CD4-positive, alpha-beta T cell (primary cell): ENCODE measurements around the gene MARVELD2. TPM values are rescaled to one million over a fixed set of nuclear protein-coding genes. Genes with fewer than 3 reads are reported as not detected.
"Not testable (repeated sequence)": the region's sequence is repeated elsewhere in the genome, so short reads cannot be mapped to it uniquely, and the experiment has no call there.

Experiments
- ATAC-seq: fragments of 200-7000 bp; cut with Tn5 transposase; one replicate; pipeline ENCODE4 v1.10.0; 2022; ENCODE audit warnings: mild to moderate bottlenecking; ENCODE audit not compliant: poor library complexity
- CTCF ChIA-PET: fragments of 350-600 bp; sonication (Branson Sonifier 250); formaldehyde crosslinking; loops from one replicate; lab custom pipeline; 2021; ENCODE audit warnings: antibody characterized with exemption, inconsistent platforms; lab: Charles Lee
- POLR2A ChIA-PET: fragments of 350-600 bp; sonication (Branson Sonifier 250); formaldehyde crosslinking; loops from one replicate; lab custom pipeline; 2021; ENCODE audit warnings: antibody characterized with exemption, inconsistent platforms; lab: Charles Lee
- DNase-seq, 14 experiments: peaks; one replicate each; pipeline ENCODE4 v3.0.0-alpha.2; 2013 to 2020; ENCODE audit warnings: mixed read lengths in 2 of 14
- H3K27ac ChIP-seq, 2 donors: one replicate each; pipeline versions ENCODE4 v1.5.1 to v1.7.0; 2013; ENCODE audit warnings: low read length in 2 of 2, low read depth in 1 of 2, mild to moderate bottlenecking in 1 of 2
- H3K27me3 ChIP-seq, 2 experiments: 1 replicate in 1 of 2; 2 replicates in 1 of 2; pipeline versions ENCODE4 v1.6.1 to v1.7.0; 2013; ENCODE audit warnings: low read length in 2 of 2, control low read depth in 1 of 2, mild to moderate bottlenecking in 1 of 2, moderate library complexity in 1 of 2; ENCODE audit not compliant: insufficient read depth in 2 of 2, control insufficient read depth in 1 of 2
- H3K36me3 ChIP-seq: one replicate; pipeline ENCODE4 v1.6.1; 2013; ENCODE audit warnings: low read length, control low read depth; ENCODE audit not compliant: insufficient read depth
- H3K4me1 ChIP-seq: one replicate; pipeline ENCODE4 v1.6.1; 2013; ENCODE audit warnings: low read length, control low read depth; ENCODE audit not compliant: insufficient read depth
- H3K4me3 ChIP-seq: one replicate; pipeline ENCODE4 v1.5.1; 2013; ENCODE audit warnings: mild to moderate bottlenecking, low read length, moderate library complexity
- H3K9me3 ChIP-seq, 2 experiments: 1 replicate in 1 of 2; 2 replicates in 1 of 2; pipeline versions ENCODE4 v1.6.1 to v1.7.0; 2013; ENCODE audit warnings: low read length in 2 of 2, mild to moderate bottlenecking in 2 of 2, control low read depth in 1 of 2, moderate library complexity in 1 of 2; ENCODE audit not compliant: control insufficient read depth in 1 of 2, insufficient read depth in 1 of 2
- H3K27ac Mint-ChIP-seq: one replicate; pipeline ENCODE4 v1.8.0; 2020; ENCODE audit warnings: mixed read lengths
- H3K27me3 Mint-ChIP-seq: one replicate; pipeline ENCODE4 v1.8.0; 2021; ENCODE audit warnings: mixed read lengths
- H3K36me3 Mint-ChIP-seq: one replicate; pipeline ENCODE4 v1.8.0; 2021; ENCODE audit warnings: low read depth, mixed read lengths
- H3K4me1 Mint-ChIP-seq: one replicate; pipeline ENCODE4 v1.8.0; 2021; ENCODE audit warnings: low read depth, mixed read lengths
- H3K4me3 Mint-ChIP-seq: one replicate; pipeline ENCODE4 v1.8.0; 2020; ENCODE audit warnings: mild to moderate bottlenecking, mixed read lengths
- H3K9me3 Mint-ChIP-seq: one replicate; pipeline ENCODE4 v1.8.0; 2020; ENCODE audit warnings: mixed read lengths
- intact Hi-C, 2 experiments: fragments of 100-400 bp; cut with DNase I in 1 of 2; cut with micrococcal nuclease in 1 of 2; formaldehyde crosslinking; loops; one replicate each; pipeline versions ENCODE4 v1.15.1 to v1.9.0; 2023 to 2025; cut with DNase I, micrococcal nuclease
- total RNA-seq, 174 experiments: library from RNA in 2 of 174; stranded (reverse) in 2 of 174; gene quantifications; one replicate each; pipeline ENCODE4 v1.2.3 and lab custom pipeline; 2021 to 2026
- TF ChIP-seq, protein P1 (sequence below): fragments of 200-600 bp; IDR thresholded peaks from one replicate; pipeline ENCODE4 v1.8.0; 2022; ENCODE audit warnings: antibody characterized with exemption, mild to moderate bottlenecking

MARVELD2 gene
- total RNA-seq, 2 experiments from 2014 or later, result 0.14 to 0.19 TPM

DNA sequence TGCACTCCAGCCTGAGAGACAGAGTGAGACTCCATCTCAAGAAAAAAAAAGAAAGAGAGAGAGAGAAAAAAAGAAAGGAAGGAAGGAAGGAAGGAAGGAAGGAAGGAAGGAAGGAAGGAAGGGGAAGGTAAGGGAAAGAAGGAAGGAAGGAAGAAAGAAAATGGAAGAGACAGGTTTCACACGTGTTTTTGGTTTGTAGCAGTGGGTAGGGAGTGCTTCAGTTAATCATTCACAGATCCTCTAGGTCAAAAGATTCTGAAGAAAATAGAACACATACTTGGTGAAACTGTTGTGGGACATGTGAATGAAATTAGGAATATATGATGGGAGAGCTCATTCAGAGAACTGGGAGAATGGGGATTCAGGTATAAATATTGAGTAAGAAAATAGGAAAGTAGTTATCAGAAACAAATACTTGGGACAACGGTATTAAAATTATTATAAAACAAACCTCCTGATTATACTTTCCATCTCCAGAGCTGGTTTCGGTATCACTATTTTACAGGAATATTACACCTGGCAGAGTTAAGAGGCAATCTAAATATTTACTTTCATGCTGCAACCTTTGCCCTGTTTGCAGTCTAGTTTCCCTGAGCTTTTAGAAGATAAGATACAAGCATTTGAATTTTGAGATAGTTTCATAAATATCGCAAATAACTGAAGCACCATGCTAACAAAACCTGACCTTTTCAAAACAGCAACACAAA lies 37.2 kb downstream of the MARVELD2 start:
- Histone ChIP-seq H3K27me3 (no peaks in the 10 kb centered on the region), H3K4me3 (no peak overlapping the region), H3K9me3 (no peaks in the 10 kb centered on the region), H3K27ac (no peak overlapping the region), H3K36me3 (no peaks in the 10 kb centered on the region), H3K4me1 (no peaks in the 10 kb centered on the region)
- Mint-ChIP-seq H3K4me1 (no peaks in the 10 kb centered on the region), H3K9me3 (no peaks in the 10 kb centered on the region), H3K27me3 (no peaks in the 10 kb centered on the region), H3K27ac (no peak overlapping the region), H3K4me3 (no peak overlapping the region), H3K36me3 (no peaks in the 10 kb centered on the region)
- intact Hi-C loops, result no loop called here
- ATAC-seq, result no peak
- POLR2A ChIA-PET, result no interaction called here
- TF ChIP-seq, protein P1, sequence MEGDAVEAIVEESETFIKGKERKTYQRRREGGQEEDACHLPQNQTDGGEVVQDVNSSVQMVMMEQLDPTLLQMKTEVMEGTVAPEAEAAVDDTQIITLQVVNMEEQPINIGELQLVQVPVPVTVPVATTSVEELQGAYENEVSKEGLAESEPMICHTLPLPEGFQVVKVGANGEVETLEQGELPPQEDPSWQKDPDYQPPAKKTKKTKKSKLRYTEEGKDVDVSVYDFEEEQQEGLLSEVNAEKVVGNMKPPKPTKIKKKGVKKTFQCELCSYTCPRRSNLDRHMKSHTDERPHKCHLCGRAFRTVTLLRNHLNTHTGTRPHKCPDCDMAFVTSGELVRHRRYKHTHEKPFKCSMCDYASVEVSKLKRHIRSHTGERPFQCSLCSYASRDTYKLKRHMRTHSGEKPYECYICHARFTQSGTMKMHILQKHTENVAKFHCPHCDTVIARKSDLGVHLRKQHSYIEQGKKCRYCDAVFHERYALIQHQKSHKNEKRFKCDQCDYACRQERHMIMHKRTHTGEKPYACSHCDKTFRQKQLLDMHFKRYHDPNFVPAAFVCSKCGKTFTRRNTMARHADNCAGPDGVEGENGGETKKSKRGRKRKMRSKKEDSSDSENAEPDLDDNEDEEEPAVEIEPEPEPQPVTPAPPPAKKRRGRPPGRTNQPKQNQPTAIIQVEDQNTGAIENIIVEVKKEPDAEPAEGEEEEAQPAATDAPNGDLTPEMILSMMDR, result no peak
- CTCF ChIA-PET, result no interaction called here
- DNase-seq, result no peak

- CTCF ChIA-PET, H3K27me3 ChIP-seq, H3K27me3 Mint-ChIP-seq, H3K4me3 Mint-ChIP-seq, H3K9me3 Mint-ChIP-seq, DNase-seq, H3K27ac ChIP-seq, H3K27ac Mint-ChIP-seq, H3K4me1 ChIP-seq, H3K9me3 ChIP-seq, H3K36me3 ChIP-seq, ATAC-seq, H3K36me3 Mint-ChIP-seq, intact Hi-C loops, H3K4me1 Mint-ChIP-seq, H3K4me3 ChIP-seq: not testable (repeated sequence)
- POLR2A ChIA-PET, result interaction anchor here (0.7 kb wide), 1 partner anchor 143 kb away, joined by 3 read pairs; no protein-coding TSS in a partner anchor
Observed at GRCh38 chr5:69453487-69453886, 38.6 kb downstream of the MARVELD2 start.

- ATAC-seq, result no peak
- no peaks in the 10 kb centered on the region for H3K9me3 ChIP-seq
- H3K27me3 Mint-ChIP-seq, result peaks cover 4% of the 10 kb centered on the region
- TF ChIP-seq, protein P1, result no peak
- H3K36me3 Mint-ChIP-seq, result no peaks in the 10 kb centered on the region
- intact Hi-C loops, result no loop called here
- H3K4me1 ChIP-seq, result no peaks in the 10 kb centered on the region
- H3K36me3 ChIP-seq, result no peaks in the 10 kb centered on the region
- H3K4me3 Mint-ChIP-seq, result no peak overlapping the region
- H3K9me3 Mint-ChIP-seq, result peaks cover 2% of the 10 kb centered on the region
- H3K4me3 ChIP-seq, result no peak overlapping the region
- ChIA-PET CTCF (no interaction called here), POLR2A (interaction anchor here (0.7 kb wide), 1 partner anchor 144 kb away, joined by 3 read pairs; no protein-coding TSS in a partner anchor)
- H3K27ac ChIP-seq, result no peak overlapping the region
- DNase-seq, result no peak
- no peak overlapping the region for H3K27ac Mint-ChIP-seq
- H3K27me3 ChIP-seq, result no peaks in the 10 kb centered on the region
- H3K4me1 Mint-ChIP-seq, result no peaks in the 10 kb centered on the region
Observed at GRCh38 chr5:69454460-69455249, 39.7 kb downstream of the MARVELD2 start.

GRCh38 chr5:69455428-69455988 lies 40.6 kb downstream of the MARVELD2 start:
- H3K27me3 ChIP-seq, H3K27ac Mint-ChIP-seq, H3K4me1 Mint-ChIP-seq, POLR2A ChIA-PET, intact Hi-C loops, H3K4me3 ChIP-seq, H3K4me3 Mint-ChIP-seq, H3K9me3 Mint-ChIP-seq, H3K4me1 ChIP-seq, DNase-seq, ATAC-seq, H3K36me3 ChIP-seq, CTCF ChIA-PET, H3K27me3 Mint-ChIP-seq, H3K9me3 ChIP-seq, H3K36me3 Mint-ChIP-seq, H3K27ac ChIP-seq: not testable (repeated sequence)
